PC-3 (cell line): ENCODE results near the gene ADGRG1. TPM values are rescaled to one million over a fixed set of nuclear protein-coding genes. Genes with fewer than 3 reads are reported as not detected.

Experiments
- ATAC-seq: fragments of 200-7000 bp; cut with Tn5 transposase; 2 replicates; pipeline ENCODE4 v1.9.1; 2020; ENCODE audit warnings: mild to moderate bottlenecking, moderate library complexity
- BruUV-seq: library from RNA; stranded (reverse); fragments of 400-500 nt; replicated peaks from 2 replicates; lab custom pipeline; 2021; lab: Mats Ljungman, UMichigan
- CTCF ChIA-PET: fragments of 300-600 bp; sonication (Branson Sonifier 250); formaldehyde crosslinking; loops from one replicate; lab custom pipeline; 2022; ENCODE audit warnings: antibody characterized with exemption; lab: Charles Lee
- POLR2A ChIA-PET: fragments of 300-600 bp; sonication (Branson Sonifier 250); formaldehyde crosslinking; loops from one replicate; lab custom pipeline; 2022; ENCODE audit warnings: antibody characterized with exemption; ENCODE audit not compliant: unreplicated experiment; lab: Charles Lee
- DNase-seq: peaks from one replicate; pipeline ENCODE4 v3.0.0-alpha.2; 2015
- H2AFZ ChIP-seq: fragments of 300-600 bp; sonication (generic); 2 replicates; pipeline ENCODE4 v1.6.0; 2016; ENCODE audit warnings: antibody characterized with exemption, low read length
- H3F3A ChIP-seq: fragments of 300-600 bp; sonication (generic); one replicate; pipeline ENCODE4 v1.6.0; 2017; ENCODE audit warnings: antibody characterized with exemption, low read length, control low read depth, mild to moderate bottlenecking; ENCODE audit not compliant: unreplicated experiment
- H3K27ac ChIP-seq: fragments of 300-600 bp; sonication (generic); 2 replicates; pipeline ENCODE4 v1.5.1; 2016; ENCODE audit warnings: mild to moderate bottlenecking, low read length
- H3K27me3 ChIP-seq: fragments of 300-600 bp; sonication (generic); 2 replicates; pipeline ENCODE4 v1.6.1; 2016; ENCODE audit warnings: low read length, mixed read lengths
- H3K36me3 ChIP-seq: fragments of 300-600 bp; sonication (generic); 2 replicates; pipeline ENCODE4 v1.6.1; 2016; ENCODE audit warnings: low read depth, mixed run types, low read length, mixed read lengths
- H3K4me1 ChIP-seq: fragments of 300-600 bp; sonication (generic); 2 replicates; pipeline ENCODE4 v1.5.1; 2016; ENCODE audit warnings: low read length; ENCODE audit not compliant: insufficient read depth
- H3K4me2 ChIP-seq: fragments of 300-600 bp; sonication (generic); 2 replicates; pipeline ENCODE4 v1.6.0; 2016; ENCODE audit warnings: low read length
- H3K4me3 ChIP-seq: fragments of 300-600 bp; sonication (generic); 2 replicates; pipeline ENCODE4 v1.5.1; 2016; ENCODE audit warnings: mild to moderate bottlenecking, low read length, mixed read lengths
- H3K79me2 ChIP-seq: fragments of 300-600 bp; sonication (generic); 2 replicates; pipeline ENCODE4 v1.6.1; 2017; ENCODE audit warnings: low read length, mixed read lengths
- H3K9ac ChIP-seq: fragments of 300-600 bp; sonication (generic); 2 replicates; pipeline ENCODE4 v1.6.0; 2016; ENCODE audit warnings: mild to moderate bottlenecking, low read length
- H3K9me2 ChIP-seq: fragments of 300-600 bp; sonication (generic); replicated peaks from 2 replicates; pipeline ENCODE4 v1.6.1; 2016; ENCODE audit warnings: mixed run types, low read length, mixed read lengths
- H3K9me3 ChIP-seq: fragments of 300-600 bp; sonication (generic); 2 replicates; pipeline ENCODE4 v1.6.1; 2016; ENCODE audit warnings: low read length, mixed read lengths
- H4K20me1 ChIP-seq: fragments of 300-600 bp; sonication (generic); 2 replicates; pipeline ENCODE4 v1.6.1; 2016; ENCODE audit warnings: low read length, mixed read lengths
- CTCF ChIP-seq: fragments of 300-600 bp; sonication (generic); conservative IDR thresholded peaks from 2 replicates; pipeline ENCODE4 v1.5.1; 2017; ENCODE audit warnings: antibody characterized with exemption, low read depth, mild to moderate bottlenecking, low read length
- EZH2 ChIP-seq: fragments of 300-600 bp; sonication (generic); IDR thresholded peaks from one replicate; pipeline ENCODE4 v1.6.1; 2017; ENCODE audit warnings: antibody characterized with exemption, mild to moderate bottlenecking, low read length; ENCODE audit not compliant: unreplicated experiment
- EZH2phosphoT487 ChIP-seq: fragments of 300-600 bp; sonication (generic); IDR thresholded peaks from 2 replicates; pipeline ENCODE4 v1.6.1; 2018; ENCODE audit warnings: mild to moderate bottlenecking, antibody characterized with exemption, low read length, borderline replicate concordance
- intact Hi-C: fragments of 100-400 bp; cut with micrococcal nuclease; formaldehyde crosslinking; loops from 2 replicates; pipeline ENCODE4 v1.9.0; 2023
- total RNA-seq: library from RNA; depleted of rRNA; stranded (reverse); fragments of >200 nt; gene quantifications from 2 replicates; pipeline ENCODE4 v1.2.3, GENCODE V29; 2014

Gene ADGRG1
- total RNA-seq, 1 experiment from 2014 or later = 33.7 TPM

GRCh38 chr16:57704011-57704904 lies 75.8 kb downstream of the ADGRG1 start:
- no peaks in the 10 kb centered on the region for H3K4me1 ChIP-seq
- no peak overlapping the region for H3K4me3 ChIP-seq
- no peaks in the 10 kb centered on the region for H4K20me1 ChIP-seq
- H3K36me3 ChIP-seq = no peaks in the 10 kb centered on the region
- intact Hi-C loops = no loop called here
- H3K4me2 ChIP-seq = no peak overlapping the region
- ATAC-seq = no peak
- BruUV-seq = no TSS peak
- no peak overlapping the region for H3K9ac ChIP-seq
- no peaks in the 10 kb centered on the region for H3K79me2 ChIP-seq
- no peaks in the 10 kb centered on the region for H3F3A ChIP-seq
- no peak for DNase-seq
- no peaks in the 10 kb centered on the region for H3K9me2 ChIP-seq
- 0 out of 2 replicates have a peak, but pooled peaks cover 2% of the 10 kb centered on the region for H3K27me3 ChIP-seq
- H3K9me3 ChIP-seq = no peaks in the 10 kb centered on the region
- no peak overlapping the region for H3K27ac ChIP-seq
- TF ChIP-seq CTCF = no peak
- TF ChIP-seq EZH2 = no peak
- TF ChIP-seq EZH2phosphoT487 = no peak
- H2AFZ ChIP-seq = no peak overlapping the region
- POLR2A ChIA-PET = no interaction called here
- CTCF ChIA-PET = no interaction called here

GRCh38 chr16:57704905-57705852 lies 76.7 kb downstream of the ADGRG1 start:
- Histone ChIP-seq H3K9me2 (no peaks in the 10 kb centered on the region), H3K36me3 (no peaks in the 10 kb centered on the region), H3K27ac (no peak overlapping the region), H3K79me2 (no peaks in the 10 kb centered on the region), H2AFZ (no peak overlapping the region), H4K20me1 (no peaks in the 10 kb centered on the region), H3K27me3 (0 out of 2 replicates have a peak, but pooled peaks cover 10% of the 10 kb centered on the region), H3K4me1 (no peaks in the 10 kb centered on the region), H3K4me3 (no peak overlapping the region), H3F3A (no peaks in the 10 kb centered on the region), H3K9ac (no peak overlapping the region), H3K9me3 (no peaks in the 10 kb centered on the region), H3K4me2 (no peak overlapping the region)
- BruUV-seq = no TSS peak
- POLR2A ChIA-PET = no interaction called here
- ATAC-seq (no peak), DNase-seq (no peak)
- CTCF ChIA-PET = no interaction called here
- intact Hi-C loops = no loop called here
- TF ChIP-seq EZH2 (no peak), EZH2phosphoT487 (no peak), CTCF (no peak)
